Kidney epithelial cell (primary cell): ENCODE data around the gene PTPN4. TPM values are rescaled to one million over a fixed set of nuclear protein-coding genes. Genes with fewer than 3 reads are reported as not detected.

Experiments
- DNase-seq: peaks from one replicate; pipeline ENCODE4 v3.0.0-alpha.2; 2010; ENCODE audit warnings: low read depth
- H3K27me3 ChIP-seq: 2 replicates; pipeline ENCODE4 v1.6.0; 2011; ENCODE audit warnings: low read length; ENCODE audit not compliant: control insufficient read depth, insufficient read depth
- H3K36me3 ChIP-seq: 2 replicates; pipeline ENCODE4 v1.5.1; 2011; ENCODE audit warnings: low read length; ENCODE audit not compliant: control insufficient read depth, insufficient read depth
- H3K4me3 ChIP-seq: 2 replicates; pipeline ENCODE4 v1.5.1; 2011; ENCODE audit warnings: low read depth, mild to moderate bottlenecking, control low read depth, low read length
- CTCF ChIP-seq: IDR thresholded peaks from 2 replicates; pipeline ENCODE4 v1.5.1; 2011; ENCODE audit warnings: mild to moderate bottlenecking, moderate library complexity, low read length, control low read depth, inconsistent platforms; ENCODE audit not compliant: insufficient read depth, poor library complexity, severe bottlenecking
- total RNA-seq: library from RNA; depleted of rRNA; stranded (reverse); fragments of >200 nt; gene quantifications from 2 replicates; pipeline ENCODE4 v1.2.3, GENCODE V29; 2015

PTPN4 gene
- total RNA-seq, 1 donor from 2014 or later, result 11.5 TPM

DNA sequence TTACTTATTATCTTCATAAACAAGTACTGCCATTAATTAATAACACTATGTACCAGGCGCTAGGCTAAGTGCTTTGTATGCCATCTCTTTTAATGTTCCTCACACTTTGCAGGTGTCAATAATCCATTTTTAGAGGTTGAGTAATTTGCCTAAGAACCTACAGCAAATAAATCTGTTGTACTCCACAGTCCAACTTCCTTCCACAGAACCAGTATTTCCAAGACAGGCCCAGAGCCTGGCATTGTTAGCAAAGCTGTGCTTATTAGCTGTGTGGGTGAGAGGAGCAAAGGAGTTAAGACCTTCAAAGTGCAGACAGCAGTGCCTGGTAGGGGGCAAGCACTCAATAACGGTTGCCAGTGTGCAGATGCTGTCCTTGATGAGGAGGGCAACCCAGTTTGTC, 14.2 kb upstream of the PTPN4 start:
- no peak overlapping the region for H3K4me3 ChIP-seq
- H3K36me3 ChIP-seq, result no peaks in the 10 kb centered on the region
- H3K27me3 ChIP-seq, result no peaks in the 10 kb centered on the region
- DNase-seq, result no peak
- no peak for TF ChIP-seq CTCF

- H3K27me3 ChIP-seq, result no peaks in the 10 kb centered on the region
- no peak for DNase-seq
- no peak overlapping the region for H3K4me3 ChIP-seq
- no peak for TF ChIP-seq CTCF
- H3K36me3 ChIP-seq, result no peaks in the 10 kb centered on the region
These were observed 12.7 kb upstream of the PTPN4 start for GRCh38 chr2:119746836-119747686.

GRCh38 chr2:119748135-119748534, 11.6 kb upstream of the PTPN4 start:
- no peak for DNase-seq
- no peak for TF ChIP-seq CTCF

GRCh38 chr2:119749477-119750012, 10.2 kb upstream of the PTPN4 start:
- Histone ChIP-seq H3K27me3 (no peaks in the 10 kb centered on the region), H3K4me3 (no peak overlapping the region), H3K36me3 (no peaks in the 10 kb centered on the region)
- no peak for DNase-seq
- TF ChIP-seq CTCF, result no peak

More at GRCh38 chr2:119748135-119748534, 11.6 kb upstream of the PTPN4 start:
- Histone ChIP-seq H3K4me3 (no peak overlapping the region), H3K27me3 (no peaks in the 10 kb centered on the region), H3K36me3 (no peaks in the 10 kb centered on the region)

- no peak for DNase-seq
- H3K4me3 ChIP-seq, result no peak overlapping the region
- no peaks in the 10 kb centered on the region for H3K27me3 ChIP-seq
- no peaks in the 10 kb centered on the region for H3K36me3 ChIP-seq
- TF ChIP-seq CTCF, result no peak
These were observed 8.0 kb upstream of the PTPN4 start for GRCh38 chr2:119751706-119752105.
